Breast epithelium (tissue), 3 donors: ENCODE results near the gene P2RX6.

Experiments
- POLR2A ChIP-seq: fragments of 450-650 bp; IDR thresholded peaks from one replicate; pipeline ENCODE4 v1.6.1; 2016; ENCODE audit warnings: antibody characterized with exemption, mild to moderate bottlenecking, moderate library complexity
- POLR2AphosphoS5 ChIP-seq, 3 donors: sonication (generic); formaldehyde crosslinking; IDR thresholded peaks; one replicate each; pipeline ENCODE4 v1.6.1; 2017; ENCODE audit warnings: antibody characterized with exemption in 3 of 3

DNA sequence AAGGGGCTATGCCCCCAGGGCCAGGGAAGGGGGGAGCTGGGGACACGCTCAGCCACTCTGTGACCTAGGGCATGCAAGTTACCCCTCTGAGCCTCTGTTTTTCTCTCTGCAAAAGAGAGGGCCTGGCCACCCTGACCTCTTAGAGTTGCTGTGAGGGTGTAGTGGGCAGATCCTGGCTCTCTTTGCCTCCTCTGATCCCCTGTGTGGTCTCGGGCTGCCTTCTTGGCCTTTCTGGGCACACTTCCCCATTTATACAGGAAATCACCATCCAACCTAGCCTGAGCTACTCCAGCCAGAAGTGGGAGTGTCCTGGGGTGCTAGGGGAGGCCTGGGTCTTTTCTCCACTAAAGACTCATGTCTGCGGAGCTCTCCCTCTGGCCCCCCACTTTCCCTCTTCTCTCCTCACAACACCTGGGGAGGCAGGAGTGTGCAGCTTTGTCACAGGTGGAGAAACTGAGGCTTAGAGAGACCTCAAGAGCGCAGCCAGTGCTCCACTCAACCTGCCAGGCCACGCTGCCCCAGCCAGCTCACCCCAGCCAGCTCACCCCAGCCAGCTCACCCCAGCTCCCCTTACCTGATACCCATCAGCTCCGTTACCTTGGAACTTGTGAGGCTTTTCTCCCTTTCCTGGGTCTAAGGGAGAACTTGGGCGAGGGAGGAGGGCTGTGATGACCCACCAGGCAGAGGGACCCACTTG lies 46.5 kb upstream of the P2RX6 start:
- TF ChIP-seq POLR2AphosphoS5 (IDR thresholded peaks at IDR 0.05) (no peak), POLR2A (no peak)
